Measurements from ENCODE around the gene MRTFA. TPM values are rescaled to one million over a fixed set of nuclear protein-coding genes. Genes with fewer than 3 reads are reported as not detected.

The MRTFA gene
- total RNA-seq, 1 donor from 2014 or later, result 105 TPM

GRCh38 chr22:40480996-40481395 is 155.5 kb downstream of the MRTFA start:
- no peak for DNase-seq (ENCODE audit: low spot score in 2 of 2, unreplicated experiment in 2 of 2)
- no peak for TF ChIP-seq CTCF (IDR thresholded peaks at IDR 0.05; ENCODE audit: unreplicated experiment)
- peaks cover 19% of the 10 kb centered on the region for H3K36me3 Mint-ChIP-seq
- H3K4me1 Mint-ChIP-seq, result peaks cover 31% of the 10 kb centered on the region
- H3K9me3 Mint-ChIP-seq, result peaks cover 5% of the 10 kb centered on the region
- no peak overlapping the region for H3K27ac Mint-ChIP-seq
- H3K27me3 Mint-ChIP-seq (ENCODE audit: low read depth), result no peaks in the 10 kb centered on the region
- no peak overlapping the region for H3K4me3 Mint-ChIP-seq

DNA sequence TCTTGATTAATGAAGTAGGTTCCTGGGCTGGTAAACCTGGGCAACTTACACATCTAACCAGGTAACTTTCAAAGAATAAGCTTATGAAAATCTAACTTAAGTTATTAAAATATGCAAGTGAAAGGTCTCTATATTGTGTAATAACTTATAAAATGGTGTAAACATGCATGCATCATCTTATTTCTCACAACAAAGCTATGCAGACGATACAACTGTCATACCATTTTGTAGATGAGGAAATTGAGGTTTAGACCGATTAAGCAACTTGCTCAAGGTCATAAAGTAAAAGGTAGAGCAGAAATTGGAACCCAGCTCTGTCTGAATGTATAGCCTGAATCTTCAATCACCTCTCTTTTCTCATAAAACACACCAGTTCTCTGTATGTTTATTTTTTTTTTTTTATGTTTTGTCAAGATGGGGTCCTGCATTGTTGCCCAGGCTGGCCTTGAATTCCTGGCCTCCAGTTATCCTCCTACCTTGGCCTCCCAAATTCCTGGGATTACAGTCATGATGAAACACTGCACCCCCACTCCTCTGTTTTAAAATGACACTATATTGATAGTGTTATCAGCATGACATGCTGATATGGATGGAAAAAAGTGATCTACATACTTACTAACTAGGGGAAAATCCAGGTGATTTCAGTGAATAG is 156.5 kb downstream of the MRTFA start:
- Mint-ChIP-seq H3K4me3 (no peak overlapping the region), H3K27ac (no peak overlapping the region), H3K4me1 (peaks cover 28% of the 10 kb centered on the region), H3K9me3 (peaks cover 5% of the 10 kb centered on the region), H3K27me3 (ENCODE audit: low read depth) (no peaks in the 10 kb centered on the region), H3K36me3 (peaks cover 16% of the 10 kb centered on the region)
- TF ChIP-seq CTCF (IDR thresholded peaks at IDR 0.05; ENCODE audit: unreplicated experiment), result no peak
- DNase-seq (ENCODE audit: low spot score in 2 of 2, unreplicated experiment in 2 of 2), result no peak

DNA sequence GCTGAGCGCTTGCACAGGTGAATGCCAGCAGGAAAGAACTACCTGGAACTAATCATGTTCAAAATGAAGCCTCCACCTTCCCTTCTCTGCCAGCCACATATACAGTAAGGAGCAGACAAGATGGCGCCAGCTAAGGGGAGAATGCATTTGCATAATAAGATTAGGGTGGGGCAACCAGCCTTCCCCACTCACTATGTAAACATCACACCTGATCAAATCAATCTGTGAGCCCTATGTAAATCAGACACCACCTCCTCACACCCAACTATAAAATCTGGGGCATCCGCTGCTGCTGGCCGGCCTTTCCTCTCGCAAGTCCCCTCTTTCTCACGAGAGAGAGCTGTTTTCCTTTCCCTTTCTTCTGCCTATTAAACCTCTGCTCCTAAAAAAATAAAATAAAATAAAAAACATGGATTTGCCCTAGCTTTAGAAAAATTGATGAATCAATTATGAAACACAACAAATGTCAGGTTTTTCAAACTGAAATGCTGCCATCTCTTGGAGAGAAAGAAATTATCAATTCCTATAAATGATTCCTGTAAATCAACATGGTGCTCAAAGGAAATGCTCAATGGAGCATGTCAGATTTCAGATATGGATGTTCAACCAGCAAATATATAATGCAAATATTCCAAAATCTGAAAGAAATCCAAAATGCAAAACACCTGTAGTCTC is 157.3 kb downstream of the MRTFA start:
- Mint-ChIP-seq H3K9me3 (peaks cover 5% of the 10 kb centered on the region), H3K27me3 (ENCODE audit: low read depth) (no peaks in the 10 kb centered on the region), H3K36me3 (peaks cover 15% of the 10 kb centered on the region), H3K27ac (peak overlapping the region; percentile 39), H3K4me3 (no peak overlapping the region), H3K4me1 (peaks cover 26% of the 10 kb centered on the region)
- no peak for DNase-seq (ENCODE audit: low spot score in 2 of 2, unreplicated experiment in 2 of 2)
- no peak for TF ChIP-seq CTCF (IDR thresholded peaks at IDR 0.05; ENCODE audit: unreplicated experiment)

DNA sequence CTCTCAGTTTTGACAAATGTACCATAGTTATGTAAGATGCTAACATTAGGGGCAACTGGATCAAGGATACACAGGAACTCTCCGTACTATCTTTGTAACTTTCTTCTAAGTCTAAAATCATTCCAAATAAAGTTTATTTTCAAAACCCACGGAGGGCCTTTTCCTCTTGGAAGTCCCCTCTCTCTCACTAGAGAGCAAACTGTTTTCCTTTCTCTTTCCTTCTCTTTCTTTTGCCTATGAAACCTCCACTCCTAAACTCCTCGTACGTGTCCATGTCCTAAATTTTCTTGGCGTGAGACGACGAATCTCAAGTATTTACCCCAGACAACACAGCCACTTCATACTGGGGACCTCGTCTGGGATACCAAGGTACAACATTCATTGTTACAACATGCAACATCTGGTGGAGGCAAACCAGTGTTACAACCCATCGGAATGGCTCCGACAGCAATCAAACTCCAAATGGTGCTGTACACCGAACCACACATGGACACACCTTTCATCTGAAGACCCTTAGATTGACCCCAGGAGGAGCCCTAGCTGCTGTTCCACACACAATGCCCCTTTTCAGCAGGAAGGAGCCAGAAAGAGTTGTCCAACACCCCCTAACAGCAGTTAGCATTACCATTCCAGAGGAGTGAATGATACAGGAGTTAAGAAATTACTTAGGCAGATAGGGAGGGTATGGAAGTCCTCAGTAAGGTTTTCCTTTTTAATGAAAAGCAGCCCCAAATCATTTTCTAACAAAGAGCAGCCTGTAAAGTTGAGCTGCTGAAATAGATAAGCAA is 158.0 kb downstream of the MRTFA start:
- H3K27ac Mint-ChIP-seq, result peak overlapping the region; percentile 31

More for the DNA sequence above, 158.0 kb downstream of the MRTFA start:
- H3K9me3 Mint-ChIP-seq, result peaks cover 5% of the 10 kb centered on the region
- no peak overlapping the region for H3K4me3 Mint-ChIP-seq
- peaks cover 15% of the 10 kb centered on the region for H3K36me3 Mint-ChIP-seq
- TF ChIP-seq CTCF (IDR thresholded peaks at IDR 0.05; ENCODE audit: unreplicated experiment), result no peak
- no peaks in the 10 kb centered on the region for H3K27me3 Mint-ChIP-seq (ENCODE audit: low read depth)
- no peak for DNase-seq (ENCODE audit: low spot score in 2 of 2, unreplicated experiment in 2 of 2)
- peaks cover 26% of the 10 kb centered on the region for H3K4me1 Mint-ChIP-seq

Measured in mesothelial cell of epicardium (in vitro differentiated cells).